Mesenchymal stem cell (in vitro differentiated cells and primary cell): ENCODE results near the gene RAB22A.

Experiments
- DNase-seq: peaks from one replicate; pipeline ENCODE4 v3.0.0-alpha.2; 2013
- H2AFZ ChIP-seq: one replicate; pipeline ENCODE4 v1.6.1; 2013; ENCODE audit warnings: low read depth, mild to moderate bottlenecking, control low read depth, inconsistent platforms, low read length, moderate library complexity
- H2AK5ac ChIP-seq: 2 replicates; pipeline ENCODE4 v1.6.1; 2013; ENCODE audit warnings: low read length, moderate library complexity, mild to moderate bottlenecking, inconsistent platforms; ENCODE audit not compliant: severe bottlenecking
- H2BK120ac ChIP-seq: one replicate; pipeline ENCODE4 v1.6.1; 2013; ENCODE audit warnings: low read depth, mild to moderate bottlenecking, inconsistent platforms, low read length, moderate library complexity
- H2BK12ac ChIP-seq, 2 experiments: one replicate each; pipeline ENCODE4 v1.6.1; 2013; ENCODE audit warnings: inconsistent platforms in 2 of 2, low read length in 2 of 2, mild to moderate bottlenecking in 2 of 2, moderate library complexity in 2 of 2, control low read depth in 1 of 2
- H2BK15ac ChIP-seq: one replicate; pipeline ENCODE4 v1.6.1; 2013; ENCODE audit warnings: mild to moderate bottlenecking, low read depth, inconsistent platforms; ENCODE audit not compliant: poor library complexity, severe bottlenecking
- H2BK5ac ChIP-seq: 2 replicates; pipeline ENCODE4 v1.6.1; 2013; ENCODE audit warnings: low read depth, mild to moderate bottlenecking, low read length, control low read depth, inconsistent platforms; ENCODE audit not compliant: poor library complexity, severe bottlenecking
- H3K14ac ChIP-seq, 2 experiments: one replicate each; pipeline ENCODE4 v1.6.1; 2013; ENCODE audit warnings: inconsistent platforms in 2 of 2, low read length in 2 of 2, control low read depth in 1 of 2, mild to moderate bottlenecking in 1 of 2, moderate library complexity in 1 of 2
- H3K18ac ChIP-seq, 2 experiments: one replicate each; pipeline ENCODE4 v1.6.1; 2013; ENCODE audit warnings: inconsistent platforms in 2 of 2, low read length in 2 of 2, control low read depth in 1 of 2, low read depth in 1 of 2, mild to moderate bottlenecking in 1 of 2
- H3K23ac ChIP-seq, 2 experiments: one replicate each; pipeline ENCODE4 v1.6.1; 2013; ENCODE audit warnings: inconsistent platforms in 2 of 2, low read length in 2 of 2, mild to moderate bottlenecking in 2 of 2, moderate library complexity in 2 of 2, control low read depth in 1 of 2
- H3K27ac ChIP-seq: 2 replicates; pipeline ENCODE4 v1.5.1; 2013; ENCODE audit warnings: mild to moderate bottlenecking, moderate library complexity, low read length, control low read depth, inconsistent platforms; ENCODE audit not compliant: poor library complexity, severe bottlenecking
- H3K27me3 ChIP-seq, 2 experiments: 2 replicates each; pipeline versions ENCODE4 v1.6.1 to v1.7.0; 2013; ENCODE audit warnings: low read length in 2 of 2, mild to moderate bottlenecking in 2 of 2, moderate library complexity in 2 of 2, control low read depth in 1 of 2, inconsistent platforms in 1 of 2; ENCODE audit not compliant: control insufficient read depth in 1 of 2, insufficient read depth in 1 of 2
- H3K36me3 ChIP-seq, 2 experiments: 2 replicates each; pipeline versions ENCODE4 v1.6.1 to v1.7.0; 2013; ENCODE audit warnings: low read length in 2 of 2, control low read depth in 1 of 2, inconsistent platforms in 1 of 2, low read depth in 1 of 2, mild to moderate bottlenecking in 1 of 2; ENCODE audit not compliant: insufficient read depth in 2 of 2, control insufficient read depth in 1 of 2
- H3K4ac ChIP-seq, 2 experiments: one replicate each; pipeline ENCODE4 v1.6.1; 2013; ENCODE audit warnings: inconsistent platforms in 2 of 2, low read length in 2 of 2, mild to moderate bottlenecking in 2 of 2, moderate library complexity in 2 of 2, control low read depth in 1 of 2, low read depth in 1 of 2
- H3K4me1 ChIP-seq: 2 replicates; pipeline ENCODE4 v1.6.1; 2013; ENCODE audit warnings: low read depth, low read length, control low read depth; ENCODE audit not compliant: control insufficient read depth, insufficient read depth
- H3K4me2 ChIP-seq: 2 replicates; pipeline ENCODE4 v1.6.1; 2013; ENCODE audit warnings: low read length, mild to moderate bottlenecking, inconsistent platforms; ENCODE audit not compliant: poor library complexity, severe bottlenecking
- H3K4me3 ChIP-seq, 2 experiments: 2 replicates each; pipeline versions ENCODE4 v1.5.1 to v1.7.0; 2013; ENCODE audit warnings: low read length in 2 of 2, mild to moderate bottlenecking in 2 of 2, control low read depth in 1 of 2, low read depth in 1 of 2; ENCODE audit not compliant: insufficient read depth in 1 of 2
- H3K79me1 ChIP-seq: replicated peaks from 2 replicates; pipeline ENCODE4 v1.6.1; 2013; ENCODE audit warnings: mild to moderate bottlenecking, control low read depth, low read length, inconsistent platforms; ENCODE audit not compliant: poor library complexity, severe bottlenecking
- H3K9ac ChIP-seq: 2 replicates; pipeline ENCODE4 v1.7.0; 2013; ENCODE audit warnings: mild to moderate bottlenecking, low read length, moderate library complexity
- H3K9me3 ChIP-seq: 2 replicates; pipeline ENCODE4 v1.7.0; 2013; ENCODE audit warnings: mild to moderate bottlenecking, low read length; ENCODE audit not compliant: control insufficient read depth
- H4K8ac ChIP-seq: one replicate; pipeline ENCODE4 v1.6.1; 2013; ENCODE audit warnings: inconsistent platforms, mild to moderate bottlenecking, low read length, moderate library complexity
- H4K91ac ChIP-seq: one replicate; pipeline ENCODE4 v1.6.1; 2013; ENCODE audit warnings: mild to moderate bottlenecking, low read length, inconsistent platforms
- WGBS: methylation state at CpG from one replicate; pipeline ENCODE4 v1.1.7; 2013; ENCODE audit warnings: mixed read lengths; 5-methylcytosine and 5-hydroxymethylcytosine counted together

The RAB22A gene

DNA sequence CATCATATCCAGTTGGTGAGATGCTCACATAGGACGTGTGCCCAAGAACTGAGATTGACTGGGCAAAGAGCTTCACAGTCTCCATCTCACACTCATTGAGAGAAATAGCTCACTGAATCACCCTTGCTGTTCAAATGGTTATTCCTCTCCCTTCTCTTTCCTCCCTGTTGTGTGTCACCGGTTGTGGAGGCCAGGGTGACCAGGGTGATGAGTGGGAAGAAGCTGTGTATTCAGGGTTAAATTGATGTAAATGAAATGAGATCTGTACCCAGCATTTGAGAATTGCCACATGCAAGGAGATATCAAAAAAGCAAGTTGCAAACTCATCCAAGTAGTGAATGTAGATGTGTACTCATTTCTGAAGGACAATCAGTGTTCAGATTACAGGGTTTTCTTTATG, 43.0 kb downstream of the RAB22A start:
- peak overlapping the region in 1 of 2 experiments; percentile 12 for H3K14ac ChIP-seq
- no peak overlapping the region for H2AFZ ChIP-seq
- H3K27ac ChIP-seq, result no peak overlapping the region
- H4K91ac ChIP-seq, result no peak overlapping the region
- no peaks in the 10 kb centered on the region for H3K9me3 ChIP-seq
- H3K18ac ChIP-seq, result no peak overlapping the region
- H2BK120ac ChIP-seq, result no peak overlapping the region
- H3K23ac ChIP-seq, result no peak overlapping the region
- H3K9ac ChIP-seq, result no peak overlapping the region
- no peak overlapping the region for H2BK15ac ChIP-seq
- H3K4me1 ChIP-seq, result no peaks in the 10 kb centered on the region
- H4K8ac ChIP-seq, result no peak overlapping the region
- DNase-seq, result no peak
- H2AK5ac ChIP-seq, result no peak overlapping the region
- no peaks in the 10 kb centered on the region for H3K27me3 ChIP-seq
- WGBS, result 93% methylated on average over 1 of the region's 2 CpGs
- no peak overlapping the region for H2BK5ac ChIP-seq
- no peak overlapping the region for H3K4ac ChIP-seq
- no peak overlapping the region for H3K4me2 ChIP-seq
- peaks cover 19% of the 10 kb centered on the region for H3K79me1 ChIP-seq
- H3K4me3 ChIP-seq, result no peak overlapping the region
- H2BK12ac ChIP-seq, result no peak overlapping the region
- peaks cover 9 to 60% of the 10 kb centered on the region in 2 experiments for H3K36me3 ChIP-seq

- Histone ChIP-seq H3K27ac (no peak overlapping the region), H3K23ac (no peak overlapping the region), H4K8ac (no peak overlapping the region), H2BK5ac (no peak overlapping the region), H3K18ac (no peak overlapping the region), H2AFZ (no peak overlapping the region), H3K27me3 (no peaks in the 10 kb centered on the region), H3K4ac (no peak overlapping the region), H3K4me1 (peaks cover 2% of the 10 kb centered on the region), H3K79me1 (peaks cover 17% of the 10 kb centered on the region), H3K14ac (no peak overlapping the region), H3K4me3 (no peak overlapping the region), H2BK15ac (no peak overlapping the region), H2AK5ac (no peak overlapping the region), H4K91ac (no peak overlapping the region), H2BK12ac (no peak overlapping the region), H2BK120ac (no peak overlapping the region), H3K9ac (no peak overlapping the region), H3K36me3 (peaks cover 16 to 88% of the 10 kb centered on the region in 2 experiments), H3K9me3 (no peaks in the 10 kb centered on the region), H3K4me2 (no peak overlapping the region)
- DNase-seq, result no peak
- WGBS, result 89% methylated on average over 7 of the region's 8 CpGs
These were observed 49.9 kb downstream of the RAB22A start for GRCh38 chr20:58359441-58359840.

- peaks cover 2% of the 10 kb centered on the region for H3K4me1 ChIP-seq
These were observed 51.4 kb downstream of the RAB22A start for GRCh38 chr20:58360936-58361335.

GRCh38 chr20:58361481-58362205, 52.1 kb downstream of the RAB22A start:
- 82% methylated on average over 8 of the region's 9 CpGs for WGBS
- H2BK12ac ChIP-seq, result no peak overlapping the region

More at GRCh38 chr20:58360936-58361335, 51.4 kb downstream of the RAB22A start:
- Histone ChIP-seq H3K9ac (peak overlapping the region; percentile 80), H3K4me2 (no peak overlapping the region), H3K4me3 (no peak overlapping the region), H2BK15ac (no peak overlapping the region), H3K23ac (no peak overlapping the region), H2BK12ac (no peak overlapping the region), H4K8ac (no peak overlapping the region), H3K27ac (no peak overlapping the region), H2BK5ac (no peak overlapping the region), H3K4ac (no peak overlapping the region), H3K27me3 (no peaks in the 10 kb centered on the region), H2BK120ac (no peak overlapping the region), H2AK5ac (no peak overlapping the region), H2AFZ (no peak overlapping the region), H3K14ac (no peak overlapping the region), H4K91ac (no peak overlapping the region), H3K36me3 (peaks cover 10 to 83% of the 10 kb centered on the region in 2 experiments), H3K79me1 (peaks cover 14% of the 10 kb centered on the region), H3K18ac (no peak overlapping the region), H3K9me3 (no peaks in the 10 kb centered on the region)
- DNase-seq, result no peak

More at GRCh38 chr20:58361481-58362205, 52.1 kb downstream of the RAB22A start:
- peaks cover 10 to 85% of the 10 kb centered on the region in 2 experiments for H3K36me3 ChIP-seq
- H3K4ac ChIP-seq, result no peak overlapping the region
- no peak overlapping the region for H3K4me2 ChIP-seq
- no peaks in the 10 kb centered on the region for H3K27me3 ChIP-seq
- peak overlapping the region; percentile 80 for H3K9ac ChIP-seq
- H4K8ac ChIP-seq, result peak overlapping the region; percentile 61
- H3K18ac ChIP-seq, result no peak overlapping the region
- no peak overlapping the region for H3K23ac ChIP-seq
- peak; percentile 97 for DNase-seq
- H2AFZ ChIP-seq, result no peak overlapping the region
- no peak overlapping the region for H3K27ac ChIP-seq
- H3K4me1 ChIP-seq, result peaks cover 2% of the 10 kb centered on the region
- H3K79me1 ChIP-seq, result peaks cover 14% of the 10 kb centered on the region
- H2BK5ac ChIP-seq, result no peak overlapping the region
- H2AK5ac ChIP-seq, result no peak overlapping the region
- H2BK15ac ChIP-seq, result no peak overlapping the region
- H3K4me3 ChIP-seq, result no peak overlapping the region
- no peak overlapping the region for H2BK120ac ChIP-seq
- no peaks in the 10 kb centered on the region for H3K9me3 ChIP-seq
- no peak overlapping the region for H4K91ac ChIP-seq
- H3K14ac ChIP-seq, result no peak overlapping the region
